ENCODE data around the gene MRNIP.
A peak's percentile ranks its signal among the peaks of the same experiment; 100 is the strongest.
"Not testable (repeated sequence)": the region's sequence is repeated elsewhere in the genome, so short reads cannot be mapped to it uniquely, and the experiment has no call there.

Gene MRNIP

GRCh38 chr5:179837076-179838011 lies 21.3 kb downstream of the MRNIP start:
- no peak for DNase-seq

GRCh38 chr5:179836225-179837019 lies 22.2 kb downstream of the MRNIP start:
- no peak for DNase-seq

- not testable (repeated sequence) for DNase-seq
Observed at GRCh38 chr5:179834871-179835270, 23.7 kb downstream of the MRNIP start.

GRCh38 chr5:179834120-179834519 lies 24.5 kb downstream of the MRNIP start:
- no peak for DNase-seq

GRCh38 chr5:179833709-179834070 lies 24.9 kb downstream of the MRNIP start:
- DNase-seq = no peak

GRCh38 chr5:179833056-179833708 lies 25.4 kb downstream of the MRNIP start:
- DNase-seq = no peak

- DNase-seq = no peak
Observed at GRCh38 chr5:179832039-179832745, 26.4 kb downstream of the MRNIP start.

- no peak for DNase-seq
Observed at GRCh38 chr5:179830818-179831468, 27.7 kb downstream of the MRNIP start.

GRCh38 chr5:179829732-179830435 lies 28.7 kb downstream of the MRNIP start:
- no peak for DNase-seq

- DNase-seq = no peak
Observed at GRCh38 chr5:179828756-179829421, 29.7 kb downstream of the MRNIP start.

GRCh38 chr5:179827680-179828079 lies 30.9 kb downstream of the MRNIP start:
- no peak for DNase-seq

- DNase-seq = no peak
Observed at GRCh38 chr5:179825655-179826182, 32.9 kb downstream of the MRNIP start.

- DNase-seq = no peak
Observed at GRCh38 chr5:179824745-179825112, 33.9 kb downstream of the MRNIP start.

GRCh38 chr5:179823937-179824744 lies 34.5 kb downstream of the MRNIP start:
- no peak for DNase-seq

GRCh38 chr5:179822444-179822990 lies 36.1 kb downstream of the MRNIP start:
- no peak for DNase-seq

- no peak for DNase-seq
Observed at GRCh38 chr5:179822059-179822432, 36.6 kb downstream of the MRNIP start.

GRCh38 chr5:179821298-179822058 lies 37.1 kb downstream of the MRNIP start:
- DNase-seq = peak; percentile 77

- DNase-seq = peak; percentile 48
Observed at GRCh38 chr5:179820483-179821297, 37.9 kb downstream of the MRNIP start, which contains the start of gene SQSTM1. Gene SQSTM1 (plus strand): TSS chr5:179820905. CDS start chr5:179820937, 32 bp downstream.

All from NCI-H2227 treated with DMSO at 0.1 percent for 48 hours (cell line).